Peyer's patch (tissue), 4 donors: ENCODE results near the gene FOXO1.

Experiments
- CTCF ChIP-seq, 6 experiments: fragments of 450-650 bp in 4 of 6; fragments of 200-600 bp in 2 of 6; sonication (generic) in 1 of 6; IDR thresholded peaks; one replicate each; pipeline ENCODE4 v1.5.1; 2017 to 2019; ENCODE audit warnings: antibody characterized with exemption in 6 of 6, mild to moderate bottlenecking in 3 of 6, moderate library complexity in 1 of 6
- POLR2A ChIP-seq, 2 donors: fragments of 450-650 bp; IDR thresholded peaks; one replicate each; pipeline ENCODE4 v1.5.1; 2017; ENCODE audit warnings: antibody characterized with exemption in 2 of 2, mild to moderate bottlenecking in 2 of 2, moderate library complexity in 2 of 2

GRCh38 chr13:40508767-40509342, 157.6 kb downstream of the FOXO1 start:
- TF ChIP-seq POLR2A (IDR thresholded peaks at IDR 0.05) (no peak), CTCF (IDR thresholded peaks at IDR 0.05) (no peak)
